GM21381 (cell line): ENCODE results near the gene VWA7.

Experiments
- ATAC-seq: cut with Tn5 transposase; IDR thresholded peaks from one replicate; pipeline ENCODE4 v1.9.1; 2021; ENCODE audit warnings: mild to moderate bottlenecking, moderate library complexity; ENCODE audit not compliant: unreplicated experiment

The VWA7 gene

GRCh38 chr6:31732029-31732428, 45.1 kb downstream of the VWA7 start:
- ATAC-seq: no peak

GRCh38 chr6:31730631-31731086, 46.5 kb downstream of the VWA7 start:
- ATAC-seq: no peak

- no peak for ATAC-seq
Measured at GRCh38 chr6:31729979-31730630, 47.0 kb downstream of the VWA7 start.

DNA sequence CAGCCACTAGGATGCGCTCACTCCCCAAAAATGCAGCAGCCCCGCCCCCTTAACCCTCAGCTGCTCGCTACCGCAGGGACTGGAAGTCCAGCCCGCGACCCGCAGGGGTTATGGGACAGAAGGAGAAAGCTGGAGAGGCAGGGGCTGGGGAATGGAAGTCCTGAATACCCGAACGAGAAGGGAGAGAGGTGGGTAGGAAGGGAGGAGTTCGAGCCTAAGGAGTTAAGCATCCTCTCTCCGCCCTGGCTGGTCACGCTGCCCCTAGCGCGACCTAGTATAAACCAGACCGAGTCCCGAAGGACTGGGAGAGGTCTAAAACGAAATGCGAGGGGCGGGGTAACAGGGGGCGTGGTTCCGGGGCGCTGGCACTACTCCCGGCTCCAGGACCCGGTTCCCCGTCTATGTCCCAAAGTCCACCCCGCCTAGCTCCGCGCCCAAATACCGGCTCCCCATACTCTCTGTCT, 47.6 kb downstream of the VWA7 start:
- peak; percentile 38 for ATAC-seq

DNA sequence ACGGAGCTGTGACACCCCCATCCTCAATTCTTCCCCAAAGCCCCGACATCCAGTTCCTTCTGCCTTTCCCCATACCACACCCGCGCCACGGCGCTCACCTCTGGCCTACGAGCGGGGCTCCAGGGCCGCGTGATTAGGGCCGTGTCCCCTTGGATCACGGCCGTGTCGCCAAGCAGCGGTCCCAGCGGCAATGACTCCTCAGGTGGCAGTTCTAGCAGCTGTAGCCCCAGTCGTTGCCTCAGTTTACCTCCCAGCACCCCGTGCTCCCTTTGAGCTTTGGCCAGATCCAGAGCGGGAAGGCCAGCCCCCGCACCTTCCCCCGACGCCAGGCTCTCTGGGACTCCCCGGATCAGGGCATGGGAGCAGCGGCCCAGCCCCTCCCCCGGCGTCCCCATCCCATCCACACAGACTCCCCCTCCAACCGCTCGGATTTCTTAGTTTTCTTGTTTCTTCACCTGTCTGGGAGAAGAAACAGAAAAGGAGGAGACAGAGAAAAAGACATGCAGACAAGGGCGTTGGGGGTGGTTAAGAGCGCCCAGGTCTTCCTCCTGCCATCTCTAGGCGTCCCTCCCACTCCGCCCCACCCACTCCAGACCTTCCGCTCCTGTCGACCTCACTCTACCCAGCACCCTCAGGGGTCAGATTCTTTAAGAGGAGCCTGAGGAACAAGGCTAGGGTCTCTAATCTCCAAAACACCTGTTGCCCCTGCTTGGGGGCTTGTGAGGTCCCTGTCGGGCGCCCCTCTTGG, 48.2 kb downstream of the VWA7 start, which contains the start of gene DDAH2:
DDAH2 (minus strand) TSS at position 533 of the 748 bp plus-strand sequence; CDS start at position 395, 138 bp downstream.
- peak; percentile 8 for ATAC-seq

DNA sequence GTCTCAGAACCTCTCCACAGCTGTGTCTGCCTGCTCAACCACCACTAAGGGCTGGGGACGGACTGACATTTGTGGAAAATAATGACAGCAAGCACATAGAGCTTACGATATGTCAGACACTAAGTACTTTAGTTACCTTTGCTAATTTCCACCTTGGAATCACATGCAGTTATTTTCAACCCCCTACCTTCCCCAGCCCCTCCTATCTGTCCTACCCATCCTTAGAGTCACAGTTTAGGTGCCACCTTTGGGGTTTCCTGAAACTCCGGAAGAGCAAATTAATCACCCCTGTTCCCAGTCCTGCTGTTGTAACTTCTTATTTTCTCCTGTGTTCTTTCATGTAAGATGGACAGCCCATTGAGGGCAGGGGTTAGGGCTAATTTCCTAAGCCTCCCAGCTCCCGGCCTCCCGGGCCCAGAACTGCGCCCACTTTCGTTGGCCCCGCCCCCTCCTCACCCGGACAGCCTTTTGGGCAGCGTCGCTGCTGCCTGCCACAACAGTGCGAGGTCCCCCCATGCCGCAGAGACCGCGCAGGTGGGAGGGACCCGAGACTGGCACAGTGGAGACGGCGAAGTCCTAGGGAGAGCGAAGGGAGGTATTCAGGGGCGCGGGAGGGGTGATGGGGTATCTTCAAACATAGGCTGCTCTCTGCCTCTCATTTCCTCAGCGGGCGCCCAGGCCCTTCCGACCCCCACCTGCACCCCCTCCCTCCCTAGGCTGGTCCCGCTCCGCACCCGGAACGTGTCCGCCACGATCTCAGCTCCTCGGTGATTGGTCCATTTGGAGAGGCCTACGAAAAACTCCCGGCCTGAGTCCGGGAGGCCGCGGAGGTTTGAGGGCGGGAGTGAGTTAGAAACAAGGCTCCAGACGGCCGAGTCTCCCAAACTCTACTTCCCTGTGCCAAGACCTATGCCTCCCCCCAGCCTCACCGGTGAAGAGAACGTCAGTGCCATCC, 49.1 kb downstream of the VWA7 start:
- ATAC-seq: no peak

GRCh38 chr6:31727034-31727716, 50.0 kb downstream of the VWA7 start:
- peak; percentile 53 for ATAC-seq

GRCh38 chr6:31725502-31726350, 51.4 kb downstream of the VWA7 start:
- ATAC-seq: no peak

GRCh38 chr6:31723980-31724691, 53.0 kb downstream of the VWA7 start:
- ATAC-seq: no peak

DNA sequence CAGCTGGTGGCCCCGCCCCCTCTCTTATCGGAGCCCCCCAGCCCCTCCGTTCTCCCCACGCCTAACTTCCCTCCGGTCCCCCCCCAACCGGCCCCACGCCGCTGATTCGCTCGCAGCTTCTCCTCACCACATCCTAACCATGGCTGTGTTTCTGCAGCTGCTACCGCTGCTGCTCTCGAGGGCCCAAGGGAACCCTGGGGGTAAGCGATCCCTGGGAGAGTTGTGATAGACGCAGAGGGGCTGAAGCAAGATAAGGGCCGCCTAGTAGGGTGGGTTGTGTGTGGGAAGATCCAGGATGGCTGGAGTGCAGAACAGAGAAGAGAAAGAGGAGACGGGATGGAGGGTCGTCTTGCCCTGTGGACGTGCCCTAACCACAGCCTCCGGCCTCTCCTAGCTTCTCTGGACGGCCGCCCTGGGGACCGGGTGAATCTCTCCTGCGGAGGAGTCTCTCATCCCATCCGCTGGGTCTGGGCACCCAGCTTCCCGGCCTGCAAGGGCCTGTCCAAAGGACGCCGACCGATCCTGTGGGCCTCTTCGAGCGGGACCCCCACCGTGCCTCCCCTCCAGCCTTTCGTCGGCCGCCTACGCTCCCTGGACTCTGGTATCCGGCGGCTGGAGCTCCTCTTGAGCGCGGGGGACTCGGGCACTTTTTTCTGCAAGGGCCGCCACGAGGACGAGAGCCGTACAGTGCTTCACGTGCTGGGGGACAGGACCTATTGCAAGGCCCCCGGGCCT, 53.7 kb downstream of the VWA7 start, which contains the start of gene MPIG6B:
MPIG6B (plus strand) TSS at position 129 of the 735 bp plus-strand sequence; CDS start at position 140, 11 bp downstream.
- ATAC-seq: no peak

DNA sequence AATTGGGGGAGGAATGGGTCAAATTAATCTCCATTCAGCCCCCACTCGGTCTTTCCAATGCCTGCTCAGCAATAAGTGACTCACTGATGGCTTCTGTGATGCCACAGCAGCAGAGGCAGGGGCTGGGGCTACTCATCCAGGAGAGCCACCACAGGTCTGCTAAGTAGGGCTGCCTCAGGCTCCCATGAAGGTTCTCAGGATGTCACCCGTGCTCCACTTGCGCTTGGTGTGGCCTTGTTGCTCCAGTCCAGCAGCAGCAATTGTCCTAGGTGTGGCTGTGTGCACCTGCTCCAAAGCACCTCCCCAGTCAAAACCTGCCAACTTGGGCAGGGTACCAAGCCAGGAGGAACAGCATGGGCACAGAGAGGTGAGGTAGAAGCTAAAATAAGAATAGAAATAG, 55.0 kb downstream of the VWA7 start:
- no peak for ATAC-seq

DNA sequence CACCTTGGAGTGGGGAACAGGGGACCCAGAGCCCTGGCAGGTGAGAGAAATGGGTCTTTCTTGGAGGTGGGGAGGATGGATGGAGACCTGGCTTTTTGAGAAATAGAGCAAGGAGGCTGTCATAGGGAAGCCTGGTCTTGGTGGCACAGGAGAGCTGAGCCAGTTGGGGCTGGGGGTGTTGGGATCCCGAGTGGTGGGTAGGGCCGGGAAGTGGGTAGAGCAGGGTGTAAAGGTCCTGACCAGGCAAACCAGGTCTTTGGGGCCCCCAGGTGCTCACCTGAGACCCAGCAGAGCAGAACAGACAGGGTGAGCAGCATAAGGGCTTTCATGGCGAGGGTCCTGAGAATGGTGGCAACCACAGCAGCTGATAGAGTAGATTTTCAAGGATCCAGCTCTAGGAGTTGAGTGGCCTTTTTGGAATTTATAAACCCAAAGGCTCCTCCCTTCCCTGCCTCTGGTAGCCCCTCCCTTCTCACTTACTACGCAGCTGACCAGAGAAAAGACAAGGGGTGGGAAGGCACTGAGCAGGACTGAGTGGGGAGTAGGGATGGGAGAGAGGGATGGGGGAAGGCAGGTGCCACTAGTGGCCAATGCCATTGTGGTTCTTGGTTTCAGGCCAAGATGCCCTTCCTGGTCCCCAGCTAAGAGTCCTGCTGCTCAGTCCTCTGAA, 55.6 kb downstream of the VWA7 start, which contains the start of gene LY6G6C:
LY6G6C (minus strand) TSS at position 396 of the 670 bp plus-strand sequence; CDS start at position 329, 67 bp downstream.
- no peak for ATAC-seq

DNA sequence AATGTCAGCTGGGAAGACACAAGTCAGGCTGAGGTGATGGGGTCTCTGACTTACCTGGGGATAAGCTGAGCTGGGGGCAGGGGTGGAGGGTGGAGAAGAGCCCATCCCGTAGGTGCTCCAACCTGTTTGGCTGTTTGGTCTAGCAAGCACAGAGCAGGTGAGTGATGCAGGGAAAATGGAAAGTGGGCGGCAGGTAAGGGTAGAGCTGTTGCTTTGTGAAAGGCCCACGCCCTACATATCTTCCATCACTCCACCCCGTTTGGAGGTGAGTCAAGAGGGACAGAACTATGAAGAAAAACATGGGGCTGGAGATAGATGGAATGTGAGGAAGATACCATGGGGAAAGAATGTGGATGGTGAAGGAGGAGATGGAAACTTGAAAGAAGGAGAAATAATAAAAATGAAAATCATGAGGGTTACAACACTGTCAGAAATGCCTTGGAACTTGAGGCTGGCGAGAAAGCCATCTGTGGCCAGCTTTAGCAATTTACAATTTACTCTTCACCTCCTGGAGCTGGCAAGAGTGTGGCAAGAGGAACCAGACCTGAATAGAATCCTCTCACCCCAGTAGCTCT, 56.8 kb downstream of the VWA7 start:
- ATAC-seq: no peak

- no peak for ATAC-seq
Measured at GRCh38 chr6:31719001-31719400, 58.1 kb downstream of the VWA7 start.

DNA sequence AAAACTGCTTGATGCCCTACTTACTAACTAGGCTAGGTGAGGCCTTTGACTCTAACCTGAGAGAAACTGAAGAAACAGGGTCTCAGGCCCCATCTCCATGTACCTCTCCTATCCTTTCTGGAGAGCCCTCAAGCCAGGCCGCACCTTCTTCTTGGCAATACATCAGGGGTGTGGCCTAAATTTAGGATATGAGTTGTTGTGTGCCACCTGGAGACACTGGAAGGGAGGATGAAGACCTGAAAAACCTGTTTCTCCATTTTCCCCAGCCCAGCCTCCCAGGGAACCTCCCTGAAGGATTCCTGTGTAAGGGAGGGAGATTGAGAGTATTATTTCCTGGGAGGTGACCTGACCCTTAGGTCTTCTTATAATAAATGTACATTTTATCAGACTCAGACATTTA, 58.9 kb downstream of the VWA7 start:
- ATAC-seq: no peak

- ATAC-seq: no peak
Measured at GRCh38 chr6:31717499-31718222, 59.5 kb downstream of the VWA7 start.
